Sigmoid colon (tissue), 7 donors: ENCODE measurements around the gene VSTM4. TPM values are rescaled to one million over a fixed set of nuclear protein-coding genes. Genes with fewer than 3 reads are reported as not detected.

Experiments used
- DNase-seq: peaks from one replicate; pipeline ENCODE4 v3.0.0-alpha.2; 2019
- H3K27ac ChIP-seq, 4 donors: fragments of 200-600 bp; sonication (generic); one replicate each; pipeline ENCODE4 v1.5.1; 2016 to 2019; ENCODE audit warnings: mild to moderate bottlenecking in 1 of 4
- H3K27me3 ChIP-seq, 3 donors: fragments of 200-600 bp; sonication (generic); one replicate each; pipeline ENCODE4 v1.5.1; 2019; ENCODE audit warnings: mild to moderate bottlenecking in 1 of 3
- H3K36me3 ChIP-seq, 4 donors: fragments of 200-600 bp; sonication (generic); one replicate each; pipeline ENCODE4 v1.5.1; 2016 to 2019
- H3K4me1 ChIP-seq, 4 donors: fragments of 200-600 bp; sonication (generic); one replicate each; pipeline ENCODE4 v1.5.1; 2017 to 2019
- H3K4me3 ChIP-seq, 4 donors: fragments of 200-600 bp; sonication (generic); one replicate each; pipeline ENCODE4 v1.5.1; 2017 to 2019; ENCODE audit warnings: mild to moderate bottlenecking in 2 of 4, moderate library complexity in 1 of 4
- H3K9me3 ChIP-seq, 4 donors: fragments of 200-600 bp in 3 of 4; sonication (generic) in 3 of 4; one replicate each; pipeline versions ENCODE4 v1.5.1 to v1.6.1; 2013 to 2019
- EP300 ChIP-seq, 4 donors: sonication (generic); formaldehyde crosslinking; IDR thresholded peaks; one replicate each; pipeline ENCODE4 v1.6.1; 2017; ENCODE audit warnings: antibody characterized with exemption in 4 of 4
- POLR2A ChIP-seq, 2 donors: fragments of 450-650 bp; IDR thresholded peaks; one replicate each; pipeline ENCODE4 v1.6.1; 2016; ENCODE audit warnings: antibody characterized with exemption in 2 of 2, mild to moderate bottlenecking in 2 of 2, moderate library complexity in 2 of 2
- POLR2AphosphoS5 ChIP-seq, 4 donors: sonication (generic); formaldehyde crosslinking; IDR thresholded peaks; one replicate each; pipeline ENCODE4 v1.6.1; 2017; ENCODE audit warnings: antibody characterized with exemption in 4 of 4
- WGBS, 2 donors: extraction: QIAGEN DNeasy Blood & Tissue Kit; methylation state at CpG; one replicate each; pipeline ENCODE4 v1.1.7; 2013; 5-methylcytosine and 5-hydroxymethylcytosine counted together
- intact Hi-C: fragments of 100-400 bp; cut with DNase I; formaldehyde crosslinking; loops from one replicate; pipeline ENCODE4 v1.15.1; 2023
- polyA plus RNA-seq, 3 donors: library from polyadenylated mRNA; stranded (reverse); fragments of 200-250 nt; gene quantifications; one replicate each; pipeline ENCODE4 v1.2.3, GENCODE V29; 2013
- total RNA-seq, 4 donors: library from RNA; depleted of rRNA; stranded (reverse); fragments of >200 nt; gene quantifications; one replicate each; pipeline ENCODE4 v1.1.0, GENCODE V29; 2016
- TF ChIP-seq, protein P1 (sequence below), 4 experiments: fragments of 450-650 bp in 3 of 4; fragments of 200-600 bp in 1 of 4; IDR thresholded peaks; one replicate each; pipeline ENCODE4 v1.5.1; 2016 to 2019; ENCODE audit warnings: antibody characterized with exemption in 4 of 4, mild to moderate bottlenecking in 3 of 4, moderate library complexity in 2 of 4
- donor health status: healthy with polysubstance abuse.
- donor health status: Bipolar disorder and iron deficiency.
- donor health status: healthy.

Gene VSTM4
- total and polyA plus RNA-seq, 7 donors: 0.23 to 13.3 (median 9.5) TPM

GRCh38 chr10:49076741-49077521 is 38.4 kb downstream of the VSTM4 start:
- intact Hi-C loops: no loop called here
- peaks cover 0 to 24% (median 21%) of the 10 kb centered on the region in 4 donors for H3K4me1 ChIP-seq
- no peak overlapping the region for H3K27ac ChIP-seq
- H3K4me3 ChIP-seq: no peak overlapping the region
- no peak for DNase-seq
- H3K36me3 ChIP-seq: peaks cover 0 to 18% (median 4%) of the 10 kb centered on the region in 4 donors
- H3K27me3 ChIP-seq: no peaks in the 10 kb centered on the region
- WGBS, 2 donors: 54 to 58% methylated on average over 13 of the region's 13 CpGs
- no peak for TF ChIP-seq POLR2AphosphoS5 (IDR thresholded peaks at IDR 0.05)
- no peak for TF ChIP-seq POLR2A (IDR thresholded peaks at IDR 0.05)
- no peak for TF ChIP-seq EP300 (IDR thresholded peaks at IDR 0.05)
- TF ChIP-seq, protein P1, sequence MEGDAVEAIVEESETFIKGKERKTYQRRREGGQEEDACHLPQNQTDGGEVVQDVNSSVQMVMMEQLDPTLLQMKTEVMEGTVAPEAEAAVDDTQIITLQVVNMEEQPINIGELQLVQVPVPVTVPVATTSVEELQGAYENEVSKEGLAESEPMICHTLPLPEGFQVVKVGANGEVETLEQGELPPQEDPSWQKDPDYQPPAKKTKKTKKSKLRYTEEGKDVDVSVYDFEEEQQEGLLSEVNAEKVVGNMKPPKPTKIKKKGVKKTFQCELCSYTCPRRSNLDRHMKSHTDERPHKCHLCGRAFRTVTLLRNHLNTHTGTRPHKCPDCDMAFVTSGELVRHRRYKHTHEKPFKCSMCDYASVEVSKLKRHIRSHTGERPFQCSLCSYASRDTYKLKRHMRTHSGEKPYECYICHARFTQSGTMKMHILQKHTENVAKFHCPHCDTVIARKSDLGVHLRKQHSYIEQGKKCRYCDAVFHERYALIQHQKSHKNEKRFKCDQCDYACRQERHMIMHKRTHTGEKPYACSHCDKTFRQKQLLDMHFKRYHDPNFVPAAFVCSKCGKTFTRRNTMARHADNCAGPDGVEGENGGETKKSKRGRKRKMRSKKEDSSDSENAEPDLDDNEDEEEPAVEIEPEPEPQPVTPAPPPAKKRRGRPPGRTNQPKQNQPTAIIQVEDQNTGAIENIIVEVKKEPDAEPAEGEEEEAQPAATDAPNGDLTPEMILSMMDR (IDR thresholded peaks at IDR 0.05): no peak
- no peaks in the 10 kb centered on the region for H3K9me3 ChIP-seq

DNA sequence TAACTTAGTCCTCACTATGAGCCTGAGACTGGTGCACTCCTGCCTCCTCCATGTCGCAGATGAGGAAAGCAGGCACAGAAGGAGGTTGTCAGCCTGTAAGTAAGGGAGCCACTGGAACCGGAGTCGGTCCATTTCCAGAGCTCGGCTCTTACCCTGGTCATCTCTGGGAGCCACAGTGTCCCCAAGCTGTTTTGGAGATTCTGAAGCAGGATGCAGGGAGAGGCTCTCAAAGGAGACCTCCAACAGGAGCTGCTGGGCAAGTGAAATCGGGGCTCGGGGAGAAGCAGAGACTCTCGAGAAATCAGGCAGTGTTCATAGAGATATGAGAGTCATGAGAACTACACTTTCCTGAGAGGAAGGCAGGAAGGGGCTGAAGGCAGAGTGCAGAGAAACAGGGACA is 39.0 kb downstream of the VSTM4 start:
- Histone ChIP-seq H3K4me1 (peaks cover 0 to 22% (median 18%) of the 10 kb centered on the region in 4 donors), H3K36me3 (peaks cover 0 to 18% (median 4%) of the 10 kb centered on the region in 4 donors), H3K27me3 (no peaks in the 10 kb centered on the region), H3K4me3 (no peak overlapping the region), H3K9me3 (no peaks in the 10 kb centered on the region), H3K27ac (no peak overlapping the region)
- no peak for DNase-seq
- no peak for TF ChIP-seq EP300 (IDR thresholded peaks at IDR 0.05)
- TF ChIP-seq, protein P1 (IDR thresholded peaks at IDR 0.05): no peak
- WGBS, 2 donors: 72 to 83% methylated on average over 7 of the region's 7 CpGs
- intact Hi-C loops: no loop called here

- Histone ChIP-seq H3K27me3 (no peaks in the 10 kb centered on the region), H3K9me3 (no peaks in the 10 kb centered on the region), H3K27ac (no peak overlapping the region), H3K4me1 (peaks cover 0 to 22% (median 18%) of the 10 kb centered on the region in 4 donors), H3K36me3 (peaks cover 0 to 18% (median 4%) of the 10 kb centered on the region in 4 donors), H3K4me3 (no peak overlapping the region)
- TF ChIP-seq POLR2AphosphoS5 (IDR thresholded peaks at IDR 0.05) (no peak), POLR2A (IDR thresholded peaks at IDR 0.05) (no peak)
- TF ChIP-seq, protein P1 (IDR thresholded peaks at IDR 0.05): no peak
- 72 to 88% methylated on average over 2 of the region's 2 CpGs for WGBS, 2 donors
- DNase-seq: no peak
- intact Hi-C loops: no loop called here
These were observed 39.6 kb downstream of the VSTM4 start for GRCh38 chr10:49075743-49076142.

DNA sequence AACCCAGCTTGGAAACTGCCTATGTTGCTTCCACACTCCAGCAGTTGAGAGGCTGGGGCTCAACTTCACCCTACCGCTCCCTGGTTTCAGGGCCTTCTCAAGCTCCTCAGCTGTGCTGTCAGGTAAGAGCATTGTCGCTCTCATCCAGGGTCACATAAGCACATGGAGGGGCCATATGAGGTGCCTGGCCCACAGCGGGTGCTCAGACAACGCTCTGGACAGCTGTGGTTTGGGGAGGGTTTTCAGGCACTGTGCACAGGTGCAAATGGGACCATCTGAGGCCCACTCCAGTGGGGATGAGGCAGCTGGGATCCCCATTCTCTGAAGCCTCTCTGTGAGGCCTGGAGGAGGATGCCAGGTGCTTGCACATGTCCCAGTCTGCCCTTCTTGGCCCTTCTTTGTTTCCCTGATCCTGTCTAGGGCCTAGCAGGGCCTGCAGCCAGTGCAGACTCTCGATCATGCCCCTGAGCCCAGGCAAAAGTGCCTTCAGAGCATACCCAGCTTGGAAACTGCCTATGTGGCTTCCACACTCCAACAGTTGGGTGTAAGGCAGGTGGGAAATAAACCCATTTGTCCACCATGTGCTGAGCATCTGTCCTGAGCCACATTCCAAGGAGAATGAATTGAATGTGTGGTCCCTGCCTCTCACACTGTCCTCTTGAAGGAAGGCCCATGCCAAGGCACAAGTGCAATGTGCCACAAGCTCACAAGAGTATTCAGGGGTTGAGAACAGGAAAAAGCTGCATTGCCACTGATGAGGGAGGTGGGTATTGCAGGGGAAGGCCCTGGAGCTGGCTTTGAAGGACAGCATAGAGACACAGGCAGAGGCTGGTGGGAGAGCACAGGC is 40.3 kb downstream of the VSTM4 start:
- 86 to 93% methylated on average over 5 of the region's 5 CpGs for WGBS, 2 donors
- no peaks in the 10 kb centered on the region for H3K27me3 ChIP-seq
- intact Hi-C loops: no loop called here
- DNase-seq: no peak
- H3K27ac ChIP-seq: no peak overlapping the region
- no peak for TF ChIP-seq POLR2A (IDR thresholded peaks at IDR 0.05)
- TF ChIP-seq POLR2AphosphoS5 (IDR thresholded peaks at IDR 0.05): no peak
- TF ChIP-seq EP300 (IDR thresholded peaks at IDR 0.05): no peak
- TF ChIP-seq, protein P1 (IDR thresholded peaks at IDR 0.05): no peak
- H3K4me3 ChIP-seq: no peak overlapping the region
- peaks cover 0 to 19% (median 16%) of the 10 kb centered on the region in 4 donors for H3K4me1 ChIP-seq
- peaks cover 0 to 18% (median 4%) of the 10 kb centered on the region in 4 donors for H3K36me3 ChIP-seq
- H3K9me3 ChIP-seq: no peaks in the 10 kb centered on the region
